Subcutaneous abdominal adipose tissue (tissue), 5 donors: ENCODE measurements around the gene CFAP157.

ENCODE experiments used
- H3K27ac ChIP-seq: one replicate; pipeline ENCODE4 v1.7.0; 2013; ENCODE audit warnings: low read depth, mild to moderate bottlenecking, inconsistent platforms, low read length, moderate library complexity
- H3K27me3 ChIP-seq, 5 donors: one replicate each; pipeline ENCODE4 v1.7.0; 2013; ENCODE audit warnings: low read length in 5 of 5, inconsistent platforms in 1 of 5; ENCODE audit not compliant: control insufficient read depth in 5 of 5, insufficient read depth in 4 of 5
- H3K36me3 ChIP-seq, 5 donors: one replicate each; pipeline ENCODE4 v1.7.0; 2013; ENCODE audit warnings: low read length in 5 of 5; ENCODE audit not compliant: control insufficient read depth in 5 of 5, insufficient read depth in 5 of 5
- H3K4me1 ChIP-seq, 5 donors: one replicate each; pipeline ENCODE4 v1.7.0; 2013; ENCODE audit warnings: low read length in 5 of 5, mild to moderate bottlenecking in 3 of 5, moderate library complexity in 1 of 5; ENCODE audit not compliant: control insufficient read depth in 5 of 5, insufficient read depth in 5 of 5
- H3K4me3 ChIP-seq, 5 donors: one replicate each; pipeline ENCODE4 v1.7.0; 2013; ENCODE audit warnings: low read length in 5 of 5, low read depth in 1 of 5
- H3K9ac ChIP-seq, 5 donors: one replicate each; pipeline ENCODE4 v1.7.0; 2013; ENCODE audit warnings: low read length in 5 of 5, mild to moderate bottlenecking in 4 of 5, moderate library complexity in 3 of 5
- H3K9me3 ChIP-seq, 5 donors: one replicate each; pipeline ENCODE4 v1.7.0; 2013; ENCODE audit warnings: low read length in 5 of 5; ENCODE audit not compliant: control insufficient read depth in 5 of 5
- donor health status: healthy.
- donor health status: healthy.
- donor health status: healthy.
- donor health status: healthy.
- donor health status: healthy.

CFAP157 gene

GRCh38 chr9:127732444-127732843 is 25.7 kb downstream of the CFAP157 start:
- peaks cover 9 to 21% (median 14%) of the 10 kb centered on the region in 5 donors for H3K4me1 ChIP-seq
- no peak overlapping the region for H3K4me3 ChIP-seq
- no peaks in the 10 kb centered on the region for H3K9me3 ChIP-seq
- H3K36me3 ChIP-seq = peaks cover 0 to 37% (median 21%) of the 10 kb centered on the region in 5 donors
- no peak overlapping the region for H3K9ac ChIP-seq
- H3K27ac ChIP-seq = no peak overlapping the region
- H3K27me3 ChIP-seq = no peaks in the 10 kb centered on the region

- Histone ChIP-seq H3K9ac (peak overlapping the region in 1 of 5 donors; percentile 13), H3K4me1 (peaks cover 9 to 21% (median 14%) of the 10 kb centered on the region in 5 donors), H3K9me3 (no peaks in the 10 kb centered on the region), H3K36me3 (peaks cover 0 to 46% (median 28%) of the 10 kb centered on the region in 5 donors), H3K4me3 (no peak overlapping the region), H3K27me3 (no peaks in the 10 kb centered on the region), H3K27ac (no peak overlapping the region)
These were observed 26.8 kb downstream of the CFAP157 start for GRCh38 chr9:127733614-127734013.

GRCh38 chr9:127734247-127734746 is 27.5 kb downstream of the CFAP157 start:
- H3K27me3 ChIP-seq = no peaks in the 10 kb centered on the region
- peaks cover 0 to 51% (median 31%) of the 10 kb centered on the region in 5 donors for H3K36me3 ChIP-seq
- peak overlapping the region; percentile 81 for H3K27ac ChIP-seq
- H3K9ac ChIP-seq = peak overlapping the region in 4 of 5 donors; percentile 41 to 79 (median 72)
- H3K9me3 ChIP-seq = no peaks in the 10 kb centered on the region
- peak overlapping the region; percentile 36 to 76 (median 71) for H3K4me3 ChIP-seq
- peaks cover 9 to 21% (median 14%) of the 10 kb centered on the region in 5 donors for H3K4me1 ChIP-seq

- Histone ChIP-seq H3K9me3 (no peaks in the 10 kb centered on the region), H3K27ac (peak within 1 kb of the TSS; percentile 81), H3K4me3 (peak within 1 kb of the TSS; percentile 43 to 76 (median 71)), H3K9ac (peak within 1 kb of the TSS in 4 of 5 donors; percentile 59 to 79 (median 72)), H3K27me3 (no peaks in the 10 kb centered on the region), H3K4me1 (peaks cover 11 to 26% (median 17%) of the 10 kb centered on the region in 5 donors), H3K36me3 (peaks cover 0 to 54% (median 37%) of the 10 kb centered on the region in 5 donors)
These were observed 28.1 kb downstream of the CFAP157 start, which contains the start of gene TOR2A for GRCh38 chr9:127734747-127735529. TSS of gene TOR2A (minus strand) at chr9:127735294. CDS start at chr9:127735270, 24 bp downstream.

- Histone ChIP-seq H3K36me3 (peaks cover 0 to 52% (median 41%) of the 10 kb centered on the region in 5 donors), H3K4me3 (no peak overlapping the region), H3K9ac (no peak overlapping the region), H3K27ac (peak overlapping the region; percentile 41), H3K9me3 (no peaks in the 10 kb centered on the region), H3K27me3 (no peaks in the 10 kb centered on the region), H3K4me1 (peaks cover 14 to 31% (median 24%) of the 10 kb centered on the region in 5 donors)
These were observed 28.9 kb downstream of the CFAP157 start for GRCh38 chr9:127735530-127736185.

GRCh38 chr9:127738666-127739065 is 31.9 kb downstream of the CFAP157 start:
- Histone ChIP-seq H3K4me3 (no peak overlapping the region), H3K9me3 (no peaks in the 10 kb centered on the region), H3K27ac (no peak overlapping the region), H3K36me3 (peaks cover 0 to 47% (median 34%) of the 10 kb centered on the region in 5 donors), H3K4me1 (peaks cover 16 to 47% (median 40%) of the 10 kb centered on the region in 5 donors), H3K27me3 (no peaks in the 10 kb centered on the region), H3K9ac (no peak overlapping the region)

- Histone ChIP-seq H3K36me3 (peaks cover 0 to 53% (median 40%) of the 10 kb centered on the region in 5 donors), H3K9ac (peak overlapping the region in 1 of 5 donors; percentile 4), H3K27me3 (no peaks in the 10 kb centered on the region), H3K4me1 (peaks cover 11 to 39% (median 32%) of the 10 kb centered on the region in 5 donors), H3K9me3 (no peaks in the 10 kb centered on the region), H3K27ac (peak overlapping the region; percentile 58), H3K4me3 (no peak overlapping the region)
These were observed 33.0 kb downstream of the CFAP157 start for GRCh38 chr9:127739614-127740330.

- H3K36me3 ChIP-seq = peaks cover 0 to 67% (median 54%) of the 10 kb centered on the region in 5 donors
- no peaks in the 10 kb centered on the region for H3K9me3 ChIP-seq
- H3K9ac ChIP-seq = no peak overlapping the region
- no peak overlapping the region for H3K4me3 ChIP-seq
- no peak overlapping the region for H3K27ac ChIP-seq
- H3K27me3 ChIP-seq = no peaks in the 10 kb centered on the region
- peaks cover 8 to 32% (median 24%) of the 10 kb centered on the region in 5 donors for H3K4me1 ChIP-seq
These were observed 35.1 kb downstream of the CFAP157 start for GRCh38 chr9:127741831-127742434.

- H3K27me3 ChIP-seq = no peaks in the 10 kb centered on the region
- no peak overlapping the region for H3K4me3 ChIP-seq
- H3K9ac ChIP-seq = no peak overlapping the region
- H3K4me1 ChIP-seq = peaks cover 6 to 32% (median 19%) of the 10 kb centered on the region in 5 donors
- H3K36me3 ChIP-seq = peaks cover 0 to 73% (median 59%) of the 10 kb centered on the region in 5 donors
- no peaks in the 10 kb centered on the region for H3K9me3 ChIP-seq
- no peak overlapping the region for H3K27ac ChIP-seq
These were observed 35.8 kb downstream of the CFAP157 start for GRCh38 chr9:127742435-127743088.
